SU-DHL-6 (cell line): ENCODE data around the gene SNX4.

Source experiments
- H2AFZ ChIP-seq: fragments of 200-600 bp; sonication (generic); 2 replicates; pipeline ENCODE4 v1.6.1; 2014; ENCODE audit warnings: low read depth, mild to moderate bottlenecking, moderate library complexity, mixed read lengths, antibody characterized with exemption, low read length; ENCODE audit not compliant: severe bottlenecking
- H3F3A ChIP-seq: fragments of 200-600 bp; shearing (Covaris generic); 2 replicates; pipeline ENCODE4 v1.6.0; 2016; ENCODE audit warnings: antibody characterized with exemption, mild to moderate bottlenecking; ENCODE audit not compliant: insufficient read depth
- H3K27ac ChIP-seq: fragments of 200-600 bp; sonication (generic); 2 replicates; pipeline ENCODE4 v1.5.1; 2016; ENCODE audit warnings: low read depth, mild to moderate bottlenecking, low read length, moderate library complexity, mixed read lengths
- H3K27me3 ChIP-seq: fragments of 200-600 bp; sonication (generic), shearing (Covaris generic); 2 replicates; pipeline ENCODE4 v1.6.0; 2014; ENCODE audit warnings: mild to moderate bottlenecking, low read length
- H3K36me3 ChIP-seq: fragments of 200-600 bp; sonication (generic); 2 replicates; pipeline ENCODE4 v1.6.1; 2014; ENCODE audit warnings: mild to moderate bottlenecking, low read length, mixed read lengths
- H3K4me2 ChIP-seq: fragments of 300-600, 200-600 bp; shearing (Covaris generic), sonication (generic); 2 replicates; pipeline ENCODE4 v1.6.0; 2014; ENCODE audit warnings: low read length, low read depth, mild to moderate bottlenecking; ENCODE audit not compliant: poor library complexity, severe bottlenecking
- H3K4me3 ChIP-seq: fragments of 200-600 bp; sonication (generic); 2 replicates; pipeline ENCODE4 v1.5.1; 2014; ENCODE audit warnings: antibody characterized with exemption, low read length, mild to moderate bottlenecking, mixed read lengths; ENCODE audit not compliant: insufficient read depth, poor library complexity, severe bottlenecking
- H3K79me2 ChIP-seq: fragments of 200-600 bp; sonication (generic); 2 replicates; pipeline ENCODE4 v1.6.1; 2014; ENCODE audit warnings: mild to moderate bottlenecking, low read length, moderate library complexity; ENCODE audit not compliant: insufficient read depth
- H3K9ac ChIP-seq: fragments of 200-600 bp; sonication (generic); 2 replicates; pipeline ENCODE4 v1.7.0; 2014; ENCODE audit warnings: mild to moderate bottlenecking, low read length
- H3K9me2 ChIP-seq: fragments of 200-600 bp; sonication (generic); replicated peaks from 2 replicates; pipeline ENCODE4 v1.6.1; 2014; ENCODE audit warnings: low read length; ENCODE audit not compliant: insufficient read depth
- H3K9me3 ChIP-seq: fragments of 200-600 bp; sonication (generic); 2 replicates; pipeline ENCODE4 v1.6.1; 2014; ENCODE audit warnings: low read length, mixed read lengths; ENCODE audit not compliant: insufficient read depth
- H4K20me1 ChIP-seq: fragments of 200-600 bp; sonication (generic); 2 replicates; pipeline ENCODE4 v1.6.1; 2014; ENCODE audit warnings: low read depth, mild to moderate bottlenecking, antibody characterized with exemption, low read length, moderate library complexity, mixed read lengths
- EZH2phosphoT487 ChIP-seq: fragments of 200-600 bp; sonication (generic), shearing (Covaris generic); conservative IDR thresholded peaks from 2 replicates; pipeline ENCODE4 v1.6.1; 2018; ENCODE audit warnings: mild to moderate bottlenecking, antibody characterized with exemption, low read length, moderate library complexity, mixed read lengths
- TF ChIP-seq, protein P1 (sequence below): fragments of 200-600 bp; sonication (generic); IDR thresholded peaks from one replicate; pipeline ENCODE4 v1.5.1; 2017; ENCODE audit warnings: antibody characterized with exemption, mild to moderate bottlenecking, low read length, moderate library complexity; ENCODE audit not compliant: insufficient read depth, poor library complexity, severe bottlenecking

Gene SNX4

DNA sequence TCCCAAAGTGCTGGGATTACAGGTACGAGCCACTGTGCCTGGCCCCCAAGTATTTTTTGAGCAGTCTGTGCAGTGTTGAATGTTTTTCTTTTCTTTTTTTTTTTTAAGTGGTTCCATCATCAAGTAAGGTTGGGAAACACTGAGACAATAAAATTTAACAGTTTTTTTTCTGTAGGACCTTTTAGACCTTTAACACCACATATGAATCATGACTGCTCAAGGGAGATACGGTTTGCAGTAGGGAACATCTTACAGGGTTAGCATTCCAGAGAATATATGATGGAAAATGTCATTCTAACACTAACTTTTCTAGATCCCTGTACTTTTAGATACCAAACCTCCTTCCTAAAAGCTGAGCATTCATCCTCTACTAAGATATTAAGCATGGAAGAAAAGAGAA lies 41.7 kb downstream of the SNX4 start:
- Histone ChIP-seq H3K27me3 (no peaks in the 10 kb centered on the region), H3K79me2 (no peaks in the 10 kb centered on the region), H3F3A (no peaks in the 10 kb centered on the region), H4K20me1 (no peaks in the 10 kb centered on the region), H2AFZ (no peak overlapping the region), H3K9me2 (no peaks in the 10 kb centered on the region), H3K9ac (no peak overlapping the region), H3K4me2 (no peak overlapping the region), H3K36me3 (0 out of 2 replicates have a peak, but pooled peaks cover 8% of the 10 kb centered on the region), H3K9me3 (no peaks in the 10 kb centered on the region), H3K4me3 (no peak overlapping the region), H3K27ac (no peak overlapping the region)
- TF ChIP-seq, protein P1, sequence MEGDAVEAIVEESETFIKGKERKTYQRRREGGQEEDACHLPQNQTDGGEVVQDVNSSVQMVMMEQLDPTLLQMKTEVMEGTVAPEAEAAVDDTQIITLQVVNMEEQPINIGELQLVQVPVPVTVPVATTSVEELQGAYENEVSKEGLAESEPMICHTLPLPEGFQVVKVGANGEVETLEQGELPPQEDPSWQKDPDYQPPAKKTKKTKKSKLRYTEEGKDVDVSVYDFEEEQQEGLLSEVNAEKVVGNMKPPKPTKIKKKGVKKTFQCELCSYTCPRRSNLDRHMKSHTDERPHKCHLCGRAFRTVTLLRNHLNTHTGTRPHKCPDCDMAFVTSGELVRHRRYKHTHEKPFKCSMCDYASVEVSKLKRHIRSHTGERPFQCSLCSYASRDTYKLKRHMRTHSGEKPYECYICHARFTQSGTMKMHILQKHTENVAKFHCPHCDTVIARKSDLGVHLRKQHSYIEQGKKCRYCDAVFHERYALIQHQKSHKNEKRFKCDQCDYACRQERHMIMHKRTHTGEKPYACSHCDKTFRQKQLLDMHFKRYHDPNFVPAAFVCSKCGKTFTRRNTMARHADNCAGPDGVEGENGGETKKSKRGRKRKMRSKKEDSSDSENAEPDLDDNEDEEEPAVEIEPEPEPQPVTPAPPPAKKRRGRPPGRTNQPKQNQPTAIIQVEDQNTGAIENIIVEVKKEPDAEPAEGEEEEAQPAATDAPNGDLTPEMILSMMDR = no peak
- TF ChIP-seq EZH2phosphoT487 = no peak

DNA sequence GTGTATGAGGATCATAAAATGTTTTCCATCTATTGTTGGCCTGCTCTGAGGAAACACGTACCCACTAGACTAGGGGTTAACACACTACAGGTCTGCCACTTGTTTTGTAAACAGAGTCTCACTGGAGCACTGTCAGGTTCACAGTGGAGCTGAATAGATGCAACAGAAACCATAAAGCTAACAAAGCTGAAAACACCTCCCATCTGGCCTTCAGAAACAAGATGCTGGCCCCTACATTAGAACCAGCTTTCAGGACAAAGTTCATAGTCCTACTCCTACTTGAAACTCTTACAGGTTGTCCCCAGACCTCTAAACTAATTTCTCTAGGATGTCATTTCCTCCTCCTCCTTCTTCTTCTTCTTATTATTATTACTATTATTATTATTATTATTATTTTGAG lies 42.3 kb downstream of the SNX4 start:
- 0 out of 2 replicates have a peak, but pooled peaks cover 8% of the 10 kb centered on the region for H3K36me3 ChIP-seq
- TF ChIP-seq, protein P1 = no peak
- no peak for TF ChIP-seq EZH2phosphoT487
- H2AFZ ChIP-seq = no peak overlapping the region
- H3K9me3 ChIP-seq = no peaks in the 10 kb centered on the region
- H3K9ac ChIP-seq = no peak overlapping the region
- H3K79me2 ChIP-seq = no peaks in the 10 kb centered on the region
- H3F3A ChIP-seq = no peaks in the 10 kb centered on the region
- no peaks in the 10 kb centered on the region for H3K27me3 ChIP-seq
- no peak overlapping the region for H3K4me3 ChIP-seq
- H3K27ac ChIP-seq = no peak overlapping the region
- no peak overlapping the region for H3K4me2 ChIP-seq
- H4K20me1 ChIP-seq = no peaks in the 10 kb centered on the region
- no peaks in the 10 kb centered on the region for H3K9me2 ChIP-seq

DNA sequence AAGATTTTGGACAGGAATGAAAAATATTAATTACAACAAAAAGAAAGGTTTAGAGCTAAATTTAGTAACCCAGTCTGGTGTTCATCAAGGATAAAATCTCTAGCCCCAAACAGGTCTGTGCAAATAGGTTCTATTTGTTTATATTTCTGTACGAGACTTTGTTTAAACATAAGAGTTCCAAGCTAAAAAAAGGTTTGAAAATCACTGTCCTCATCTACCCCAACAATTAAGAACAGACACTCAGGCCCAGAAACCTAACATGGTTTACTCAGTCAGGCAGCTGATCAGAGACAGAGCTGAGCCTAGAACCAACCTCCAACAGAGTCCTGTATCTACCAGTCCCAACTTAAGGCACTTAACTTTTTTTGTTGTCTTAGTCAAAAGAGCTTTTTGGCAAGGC lies 49.3 kb downstream of the SNX4 start:
- Histone ChIP-seq H3K27me3 (no peaks in the 10 kb centered on the region), H3K4me2 (no peak overlapping the region), H4K20me1 (no peaks in the 10 kb centered on the region), H3K36me3 (peaks cover 9% of the 10 kb centered on the region; the same call in 1 of the 2 replicates), H3K4me3 (no peak overlapping the region), H3K9me2 (no peaks in the 10 kb centered on the region), H3F3A (no peaks in the 10 kb centered on the region), H3K79me2 (no peaks in the 10 kb centered on the region), H2AFZ (no peak overlapping the region), H3K9ac (no peak overlapping the region), H3K9me3 (no peaks in the 10 kb centered on the region), H3K27ac (no peak overlapping the region)
- TF ChIP-seq, protein P1 = no peak
- TF ChIP-seq EZH2phosphoT487 = no peak
